ENCODE results near the gene ME2.

Gene ME2

GRCh38 chr18:50847192-50847591 is 31.7 kb upstream of the ME2 start:
- Histone ChIP-seq H3K27me3 (ENCODE audit: control insufficient read depth, low read length) (no peaks in the 10 kb centered on the region), H4K20me1 (ENCODE audit: control insufficient read depth, insufficient read depth, low read depth, low read length) (no peaks in the 10 kb centered on the region), H3K4me2 (ENCODE audit: low read length) (no peak overlapping the region), H3K9me3 (ENCODE audit: control insufficient read depth, insufficient read depth, low read length) (no peaks in the 10 kb centered on the region), H3K4me3 (ENCODE audit: low read length) (no peak overlapping the region), H3K27ac (ENCODE audit: low read depth, low read length) (no peak overlapping the region), H3K36me3 (ENCODE audit: control insufficient read depth, low read length) (no peaks in the 10 kb centered on the region), H3F3A (ENCODE audit: control insufficient read depth, insufficient read depth) (no peaks in the 10 kb centered on the region), H3K9me2 (replicated peaks; ENCODE audit: control insufficient read depth, low read length) (no peaks in the 10 kb centered on the region), H3K79me2 (ENCODE audit: control insufficient read depth, low read length) (no peaks in the 10 kb centered on the region), H3K4me1 (ENCODE audit: control insufficient read depth, low read length) (no peaks in the 10 kb centered on the region)
- TF ChIP-seq EZH2phosphoT487 (IDR thresholded peaks at IDR 0.05; ENCODE audit: borderline replicate concordance, low read length) (no peak), CTCF (IDR thresholded peaks at IDR 0.05; ENCODE audit: low read depth, low read length, poor library complexity, severe bottlenecking) (no peak)

- H3K9me2 ChIP-seq (replicated peaks; ENCODE audit: control insufficient read depth, low read length), result no peaks in the 10 kb centered on the region
- H3K4me1 ChIP-seq (ENCODE audit: control insufficient read depth, low read length), result no peaks in the 10 kb centered on the region
- no peak overlapping the region for H3K27ac ChIP-seq (ENCODE audit: low read depth, low read length)
- no peak overlapping the region for H3K4me2 ChIP-seq (ENCODE audit: low read length)
- H3K9me3 ChIP-seq (ENCODE audit: control insufficient read depth, insufficient read depth, low read length), result no peaks in the 10 kb centered on the region
- no peaks in the 10 kb centered on the region for H4K20me1 ChIP-seq (ENCODE audit: control insufficient read depth, insufficient read depth, low read depth, low read length)
- no peaks in the 10 kb centered on the region for H3K79me2 ChIP-seq (ENCODE audit: control insufficient read depth, low read length)
- TF ChIP-seq CTCF (IDR thresholded peaks at IDR 0.05; ENCODE audit: low read depth, low read length, poor library complexity, severe bottlenecking) (no peak), EZH2phosphoT487 (IDR thresholded peaks at IDR 0.05; ENCODE audit: borderline replicate concordance, low read length) (no peak)
- no peaks in the 10 kb centered on the region for H3F3A ChIP-seq (ENCODE audit: control insufficient read depth, insufficient read depth)
- no peak overlapping the region for H3K4me3 ChIP-seq (ENCODE audit: low read length)
- H3K27me3 ChIP-seq (ENCODE audit: control insufficient read depth, low read length), result no peaks in the 10 kb centered on the region
- no peaks in the 10 kb centered on the region for H3K36me3 ChIP-seq (ENCODE audit: control insufficient read depth, low read length)
Observed at GRCh38 chr18:50848061-50848551, 30.8 kb upstream of the ME2 start.

GRCh38 chr18:50848991-50849390 is 29.9 kb upstream of the ME2 start:
- no peaks in the 10 kb centered on the region for H4K20me1 ChIP-seq (ENCODE audit: control insufficient read depth, insufficient read depth, low read depth, low read length)
- H3K27me3 ChIP-seq (ENCODE audit: control insufficient read depth, low read length), result peaks cover 2% of the 10 kb centered on the region; the same call in 1 of the 2 replicates
- no peaks in the 10 kb centered on the region for H3K9me2 ChIP-seq (replicated peaks; ENCODE audit: control insufficient read depth, low read length)
- no peaks in the 10 kb centered on the region for H3K36me3 ChIP-seq (ENCODE audit: control insufficient read depth, low read length)
- no peaks in the 10 kb centered on the region for H3F3A ChIP-seq (ENCODE audit: control insufficient read depth, insufficient read depth)
- no peaks in the 10 kb centered on the region for H3K9me3 ChIP-seq (ENCODE audit: control insufficient read depth, insufficient read depth, low read length)
- no peak overlapping the region for H3K4me3 ChIP-seq (ENCODE audit: low read length)
- no peak overlapping the region for H3K27ac ChIP-seq (ENCODE audit: low read depth, low read length)
- no peaks in the 10 kb centered on the region for H3K4me1 ChIP-seq (ENCODE audit: control insufficient read depth, low read length)
- H3K79me2 ChIP-seq (ENCODE audit: control insufficient read depth, low read length), result no peaks in the 10 kb centered on the region
- H3K4me2 ChIP-seq (ENCODE audit: low read length), result no peak overlapping the region
- TF ChIP-seq CTCF (IDR thresholded peaks at IDR 0.05; ENCODE audit: low read depth, low read length, poor library complexity, severe bottlenecking) (no peak), EZH2phosphoT487 (IDR thresholded peaks at IDR 0.05; ENCODE audit: borderline replicate concordance, low read length) (no peak)
